B cell (primary cell): ENCODE results near the gene PRTN3.

Source experiments
- CTCF ChIP-seq: fragments of 200-600 bp; IDR thresholded peaks from one replicate; pipeline ENCODE4 v1.8.0; 2022; ENCODE audit warnings: antibody characterized with exemption, mild to moderate bottlenecking
- EZH2 ChIP-seq: IDR thresholded peaks from 2 replicates; pipeline ENCODE4 v1.6.1; 2012; ENCODE audit warnings: borderline replicate concordance, low read depth, mild to moderate bottlenecking, moderate library complexity, low read length; ENCODE audit not compliant: insufficient read depth, poor library complexity, severe bottlenecking

GRCh38 chr19:803099-803561 is 37.7 kb upstream of the PRTN3 start:
- TF ChIP-seq CTCF (no peak), EZH2 (no peak)
